ENCODE results near the gene IGFBP5. TPM values are rescaled to one million over a fixed set of nuclear protein-coding genes. Genes with fewer than 3 reads are reported as not detected.

Gene IGFBP5
- total RNA-seq, 1 experiment from 2014 or later, result not detected

- CTCF ChIA-PET, result interaction anchor here (0.6 to 1.4 kb wide), 4 partner anchors 32 to 117 kb away, joined by 3 to 7 read pairs (median 4); no protein-coding TSS in a partner anchor
- no peak for TF ChIP-seq CTCF (IDR thresholded peaks at IDR 0.05; ENCODE audit: unreplicated experiment)
- no TSS peak for BruUV-seq (replicated peaks)
- Mint-ChIP-seq H3K27me3 (ENCODE audit: insufficient read depth, unreplicated experiment) (peaks cover 43% of the 10 kb centered on the region), H3K4me1 (ENCODE audit: insufficient read depth, unreplicated experiment) (peaks cover 15% of the 10 kb centered on the region), H3K4me3 (ENCODE audit: unreplicated experiment) (no peak overlapping the region), H3K27ac (ENCODE audit: low read depth, unreplicated experiment) (no peak overlapping the region), H3K9me3 (ENCODE audit: unreplicated experiment) (no peaks in the 10 kb centered on the region), H3K36me3 (ENCODE audit: insufficient read depth, unreplicated experiment) (no peaks in the 10 kb centered on the region)
- POLR2A ChIA-PET, result no interaction called here
- DNase-seq (ENCODE audit: unreplicated experiment), result peak; percentile 78
- intact Hi-C loops (cut with micrococcal nuclease), result loop anchor here (1.0 kb wide), 1 partner anchor 30 kb away; no protein-coding TSS in a partner anchor
Measured at GRCh38 chr2:216636551-216637450, 58.5 kb downstream of the IGFBP5 start.

- H3K4me1 Mint-ChIP-seq (ENCODE audit: insufficient read depth, unreplicated experiment), result peaks cover 15% of the 10 kb centered on the region
- H3K27ac Mint-ChIP-seq (ENCODE audit: low read depth, unreplicated experiment), result peak overlapping the region; percentile 49
- no TSS peak for BruUV-seq (replicated peaks)
Measured at GRCh38 chr2:216635701-216636550, 59.4 kb downstream of the IGFBP5 start.

GRCh38 chr2:216635171-216635570 lies 60.2 kb downstream of the IGFBP5 start:
- BruUV-seq (replicated peaks), result no TSS peak
- Mint-ChIP-seq H3K36me3 (ENCODE audit: insufficient read depth, unreplicated experiment) (no peaks in the 10 kb centered on the region), H3K4me1 (ENCODE audit: insufficient read depth, unreplicated experiment) (peaks cover 15% of the 10 kb centered on the region), H3K27me3 (ENCODE audit: insufficient read depth, unreplicated experiment) (peaks cover 53% of the 10 kb centered on the region), H3K27ac (ENCODE audit: low read depth, unreplicated experiment) (no peak overlapping the region), H3K4me3 (ENCODE audit: unreplicated experiment) (no peak overlapping the region), H3K9me3 (ENCODE audit: unreplicated experiment) (no peaks in the 10 kb centered on the region)
- ChIA-PET POLR2A (no interaction called here), CTCF (interaction anchor here (0.6 kb wide), 2 partner anchors 110 to 1214 kb away, joined by 4 read pairs; no protein-coding TSS in a partner anchor)
- TF ChIP-seq CTCF (IDR thresholded peaks at IDR 0.05; ENCODE audit: unreplicated experiment), result no peak
- intact Hi-C loops (cut with micrococcal nuclease), result no loop called here
- no peak for DNase-seq (ENCODE audit: unreplicated experiment)

More at GRCh38 chr2:216635701-216636550, 59.4 kb downstream of the IGFBP5 start:
- intact Hi-C loops (cut with micrococcal nuclease), result no loop called here
- no peaks in the 10 kb centered on the region for H3K36me3 Mint-ChIP-seq (ENCODE audit: insufficient read depth, unreplicated experiment)
- DNase-seq (ENCODE audit: unreplicated experiment), result no peak
- peaks cover 52% of the 10 kb centered on the region for H3K27me3 Mint-ChIP-seq (ENCODE audit: insufficient read depth, unreplicated experiment)
- H3K9me3 Mint-ChIP-seq (ENCODE audit: unreplicated experiment), result no peaks in the 10 kb centered on the region
- TF ChIP-seq CTCF (IDR thresholded peaks at IDR 0.05; ENCODE audit: unreplicated experiment), result no peak
- ChIA-PET POLR2A (no interaction called here), CTCF (interaction anchor here (0.7 to 1.4 kb wide), 2 partner anchors 111 to 116 kb away, joined by 4 to 7 read pairs; no protein-coding TSS in a partner anchor)
- no peak overlapping the region for H3K4me3 Mint-ChIP-seq (ENCODE audit: unreplicated experiment)

Measured in MCF 10A (cell line).